SU-DHL-6 (cell line): ENCODE data around the gene WDR31.

Source experiments
- H2AFZ ChIP-seq: fragments of 200-600 bp; sonication (generic); 2 replicates; pipeline ENCODE4 v1.6.1; 2014; ENCODE audit warnings: low read depth, mild to moderate bottlenecking, moderate library complexity, mixed read lengths, antibody characterized with exemption, low read length; ENCODE audit not compliant: severe bottlenecking
- H3F3A ChIP-seq: fragments of 200-600 bp; shearing (Covaris generic); 2 replicates; pipeline ENCODE4 v1.6.0; 2016; ENCODE audit warnings: antibody characterized with exemption, mild to moderate bottlenecking; ENCODE audit not compliant: insufficient read depth
- H3K27ac ChIP-seq: fragments of 200-600 bp; sonication (generic); 2 replicates; pipeline ENCODE4 v1.5.1; 2016; ENCODE audit warnings: low read depth, mild to moderate bottlenecking, low read length, moderate library complexity, mixed read lengths
- H3K27me3 ChIP-seq: fragments of 200-600 bp; sonication (generic), shearing (Covaris generic); 2 replicates; pipeline ENCODE4 v1.6.0; 2014; ENCODE audit warnings: mild to moderate bottlenecking, low read length
- H3K36me3 ChIP-seq: fragments of 200-600 bp; sonication (generic); 2 replicates; pipeline ENCODE4 v1.6.1; 2014; ENCODE audit warnings: mild to moderate bottlenecking, low read length, mixed read lengths
- H3K4me2 ChIP-seq: fragments of 300-600, 200-600 bp; shearing (Covaris generic), sonication (generic); 2 replicates; pipeline ENCODE4 v1.6.0; 2014; ENCODE audit warnings: low read length, low read depth, mild to moderate bottlenecking; ENCODE audit not compliant: poor library complexity, severe bottlenecking
- H3K4me3 ChIP-seq: fragments of 200-600 bp; sonication (generic); 2 replicates; pipeline ENCODE4 v1.5.1; 2014; ENCODE audit warnings: antibody characterized with exemption, low read length, mild to moderate bottlenecking, mixed read lengths; ENCODE audit not compliant: insufficient read depth, poor library complexity, severe bottlenecking
- H3K79me2 ChIP-seq: fragments of 200-600 bp; sonication (generic); 2 replicates; pipeline ENCODE4 v1.6.1; 2014; ENCODE audit warnings: mild to moderate bottlenecking, low read length, moderate library complexity; ENCODE audit not compliant: insufficient read depth
- H3K9ac ChIP-seq: fragments of 200-600 bp; sonication (generic); 2 replicates; pipeline ENCODE4 v1.7.0; 2014; ENCODE audit warnings: mild to moderate bottlenecking, low read length
- H3K9me2 ChIP-seq: fragments of 200-600 bp; sonication (generic); replicated peaks from 2 replicates; pipeline ENCODE4 v1.6.1; 2014; ENCODE audit warnings: low read length; ENCODE audit not compliant: insufficient read depth
- H3K9me3 ChIP-seq: fragments of 200-600 bp; sonication (generic); 2 replicates; pipeline ENCODE4 v1.6.1; 2014; ENCODE audit warnings: low read length, mixed read lengths; ENCODE audit not compliant: insufficient read depth
- H4K20me1 ChIP-seq: fragments of 200-600 bp; sonication (generic); 2 replicates; pipeline ENCODE4 v1.6.1; 2014; ENCODE audit warnings: low read depth, mild to moderate bottlenecking, antibody characterized with exemption, low read length, moderate library complexity, mixed read lengths
- CTCF ChIP-seq: fragments of 200-600 bp; sonication (generic); IDR thresholded peaks from one replicate; pipeline ENCODE4 v1.5.1; 2017; ENCODE audit warnings: antibody characterized with exemption, mild to moderate bottlenecking, low read length, moderate library complexity; ENCODE audit not compliant: insufficient read depth, poor library complexity, severe bottlenecking
- EZH2phosphoT487 ChIP-seq: fragments of 200-600 bp; sonication (generic), shearing (Covaris generic); conservative IDR thresholded peaks from 2 replicates; pipeline ENCODE4 v1.6.1; 2018; ENCODE audit warnings: mild to moderate bottlenecking, antibody characterized with exemption, low read length, moderate library complexity, mixed read lengths

Gene WDR31

GRCh38 chr9:113350107-113350661 is 10.1 kb upstream of the WDR31 start:
- Histone ChIP-seq H3K27me3 (no peaks in the 10 kb centered on the region), H3K4me2 (peak overlapping the region; percentile 44), H3K9ac (no peak overlapping the region; the same call in 1 of the 2 replicates), H3K9me3 (no peaks in the 10 kb centered on the region), H3K27ac (no peak overlapping the region), H3K36me3 (no peaks in the 10 kb centered on the region), H2AFZ (peak overlapping the region; percentile 9), H3F3A (no peaks in the 10 kb centered on the region), H3K79me2 (no peaks in the 10 kb centered on the region), H4K20me1 (no peaks in the 10 kb centered on the region), H3K4me3 (peak overlapping the region; percentile 43), H3K9me2 (no peaks in the 10 kb centered on the region)
- TF ChIP-seq CTCF: no peak
- TF ChIP-seq EZH2phosphoT487: no peak

GRCh38 chr9:113349445-113350094 is 9.5 kb upstream of the WDR31 start, which contains the start of gene BSPRY:
Gene BSPRY (plus strand): TSS chr9:113349541. CDS start chr9:113349580, 39 bp downstream.
- Histone ChIP-seq H4K20me1 (no peaks in the 10 kb centered on the region), H2AFZ (peak within 1 kb of the TSS; percentile 9), H3K4me3 (peak within 1 kb of the TSS; percentile 43), H3K9ac (no peak within 1 kb of the TSS; the same call in 1 of the 2 replicates), H3K79me2 (no peaks in the 10 kb centered on the region), H3K36me3 (no peaks in the 10 kb centered on the region), H3K4me2 (peak within 1 kb of the TSS; percentile 44), H3F3A (no peaks in the 10 kb centered on the region), H3K9me2 (no peaks in the 10 kb centered on the region), H3K9me3 (no peaks in the 10 kb centered on the region), H3K27me3 (no peaks in the 10 kb centered on the region), H3K27ac (no peak within 1 kb of the TSS)
- TF ChIP-seq CTCF (no peak), EZH2phosphoT487 (no peak)

GRCh38 chr9:113349066-113349444 is 9.0 kb upstream of the WDR31 start:
- TF ChIP-seq EZH2phosphoT487 (no peak), CTCF (no peak)
- H3K36me3 ChIP-seq: no peaks in the 10 kb centered on the region
- no peak overlapping the region for H3K4me3 ChIP-seq
- H3K79me2 ChIP-seq: no peaks in the 10 kb centered on the region
- no peaks in the 10 kb centered on the region for H4K20me1 ChIP-seq
- H3K27ac ChIP-seq: no peak overlapping the region
- no peak overlapping the region for H3K9ac ChIP-seq
- H3K9me2 ChIP-seq: no peaks in the 10 kb centered on the region
- no peaks in the 10 kb centered on the region for H3F3A ChIP-seq
- H3K4me2 ChIP-seq: peak overlapping the region; percentile 44
- H3K9me3 ChIP-seq: no peaks in the 10 kb centered on the region
- H3K27me3 ChIP-seq: no peaks in the 10 kb centered on the region
- H2AFZ ChIP-seq: no peak overlapping the region
